HEK293T (cell line): ENCODE results near the gene SMIM1.

Experiments
- ARNT ChIP-seq: fragments of 450-650 bp; IDR thresholded peaks from 2 replicates; pipeline ENCODE4 v1.6.1; 2017; ENCODE audit warnings: mild to moderate bottlenecking
- CTBP1 ChIP-seq: fragments of 450-650 bp; IDR thresholded peaks from 2 replicates; pipeline ENCODE4 v1.6.1; 2016; ENCODE audit warnings: borderline replicate concordance
- ELF4 ChIP-seq: fragments of 450-650 bp; IDR thresholded peaks from 2 replicates; pipeline ENCODE4 v1.6.1; 2017; ENCODE audit warnings: antibody characterized with exemption
- HDGF ChIP-seq: fragments of 450-650 bp; IDR thresholded peaks from 2 replicates; pipeline ENCODE4 v1.6.1; 2017; ENCODE audit warnings: antibody characterized with exemption, borderline replicate concordance
- SP1 ChIP-seq: fragments of 450-650 bp; IDR thresholded peaks from 2 replicates; pipeline ENCODE4 v1.6.1; 2017

DNA sequence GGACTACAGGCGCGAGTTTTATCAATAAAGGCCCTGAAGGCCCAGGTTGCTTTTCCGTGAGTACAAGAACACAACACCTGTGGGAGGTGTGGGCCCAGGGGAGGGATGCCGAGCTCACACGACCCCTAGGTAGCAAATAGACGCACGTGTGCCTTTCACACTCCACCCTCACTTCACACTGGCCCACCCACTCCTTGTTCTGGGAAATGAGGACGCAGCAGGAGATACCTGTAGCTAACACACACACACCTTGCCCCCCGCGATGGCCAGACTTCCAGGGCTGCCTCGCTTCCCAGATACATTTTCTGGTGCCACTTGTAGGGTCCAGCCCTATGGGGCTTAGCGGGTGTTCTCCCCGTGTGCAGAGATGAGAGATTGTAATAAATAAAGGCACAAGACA, 24.6 kb upstream of the SMIM1 start:
- TF ChIP-seq SP1 (no peak), HDGF (no peak), ELF4 (no peak), ARNT (no peak), CTBP1 (no peak)
